EH (cell line): ENCODE data around the gene RGCC.

ENCODE experiments used
- DNase-seq: peaks from one replicate; pipeline ENCODE4 v3.0.0-alpha.2; 2015; ENCODE audit warnings: low read depth

RGCC gene

DNA sequence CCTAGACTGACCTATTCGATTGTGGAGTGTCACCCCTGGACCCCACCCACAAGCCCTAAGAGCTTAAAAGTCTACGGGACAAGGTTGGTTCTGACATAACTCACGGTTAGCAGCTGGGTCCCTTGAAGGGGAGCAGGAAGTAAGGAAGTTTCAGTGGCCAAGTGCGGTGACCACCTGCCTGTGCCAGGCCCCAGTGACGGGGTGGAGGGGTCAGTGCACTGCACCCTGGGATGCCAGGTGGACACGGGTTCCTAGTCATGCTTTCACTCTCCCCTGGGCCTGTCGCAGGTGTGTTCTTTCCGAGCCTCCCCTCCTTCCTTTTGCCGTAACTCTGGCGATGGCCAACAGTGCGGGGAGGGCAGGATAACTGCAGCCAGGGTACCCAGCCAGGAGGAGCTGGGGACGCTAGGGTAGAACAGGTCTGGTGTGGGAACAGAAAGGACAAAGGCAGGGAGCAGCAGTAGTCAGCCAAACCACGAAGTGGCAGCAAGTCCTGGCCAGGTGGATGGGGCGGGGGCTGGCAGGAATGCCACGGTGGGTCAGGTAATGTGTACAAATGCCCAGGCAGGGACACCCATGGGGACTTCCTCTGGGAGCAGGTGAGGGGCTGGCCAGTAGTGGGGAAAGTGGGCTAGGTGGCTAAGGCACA lies 58.3 kb downstream of the RGCC start:
- no peak for DNase-seq

- DNase-seq: no peak
Measured at GRCh38 chr13:41516166-41516565, 58.8 kb downstream of the RGCC start.

DNA sequence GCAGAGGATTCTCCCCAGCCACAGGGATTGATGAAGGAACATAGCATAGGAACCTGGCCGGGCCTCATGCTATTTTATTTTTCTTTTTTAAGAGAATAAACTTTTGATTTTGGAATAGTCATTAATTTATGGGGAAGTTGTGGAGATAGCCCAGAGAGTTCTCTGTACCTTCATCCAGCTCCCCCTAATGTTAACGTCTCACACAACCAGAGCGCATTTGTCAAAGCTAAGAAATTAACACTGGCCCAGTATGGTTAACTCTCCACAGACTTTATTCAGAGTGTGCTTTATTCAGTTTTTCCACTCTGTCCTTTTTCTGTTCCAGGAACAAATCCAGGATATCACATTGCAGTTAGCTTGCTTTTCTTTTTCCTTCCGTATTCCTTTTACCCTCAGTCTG lies 59.4 kb downstream of the RGCC start:
- no peak for DNase-seq

DNA sequence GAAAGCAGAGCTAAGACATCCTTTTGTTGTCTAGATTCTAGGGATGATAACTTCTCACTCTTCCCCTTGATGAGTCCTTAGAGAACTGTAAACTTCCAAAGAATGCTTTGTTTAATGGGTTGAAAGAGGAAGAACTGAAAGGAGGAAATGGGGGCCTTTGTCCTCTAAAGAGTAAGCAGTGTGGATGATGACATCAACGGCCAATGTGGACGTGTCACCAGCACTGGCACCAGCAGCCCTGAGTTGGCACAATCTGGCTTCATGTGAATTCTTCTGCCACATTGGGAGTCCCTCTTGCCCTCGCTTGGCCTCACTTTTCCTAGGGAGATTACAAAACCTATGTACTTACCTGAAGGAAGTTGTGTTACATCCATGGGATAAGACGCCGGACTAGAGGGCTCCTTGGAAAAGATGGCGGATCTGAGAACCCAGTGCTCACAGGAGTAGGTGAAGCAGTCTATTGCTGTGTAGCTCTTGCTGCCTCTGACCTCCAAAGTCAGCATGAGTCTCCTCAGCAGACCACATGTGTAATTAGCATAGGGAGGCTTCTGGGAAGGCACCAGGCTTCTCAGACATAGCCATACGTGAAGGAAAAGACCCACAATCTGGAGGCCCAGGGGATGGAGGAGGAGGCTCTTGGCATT lies 62.8 kb downstream of the RGCC start:
- peak; percentile 3 for DNase-seq
